HEK293 (cell line): ENCODE measurements around the gene CAMK1G.

Experiments used
- CTCF ChIA-PET: fragments of 350-600 bp; formaldehyde crosslinking; extraction: SDS; loops from one replicate; lab custom pipeline; 2021; ENCODE audit warnings: antibody characterized with exemption; lab: Yijun Ruan, JAX
- POLR2A ChIA-PET: fragments of 300-600 bp; formaldehyde crosslinking; extraction: SDS; loops from one replicate; lab custom pipeline; 2020; ENCODE audit warnings: antibody characterized with exemption, inconsistent platforms; lab: Yijun Ruan, JAX
- H3K27ac ChIP-seq: fragments of 200-500 bp; sonication (Bioruptor generic); 2 replicates; pipeline ENCODE4 v1.5.1; 2014; ENCODE audit warnings: low read depth, low read length, control low read depth, inconsistent platforms; ENCODE audit errors: extremely low read depth
- H3K36me3 ChIP-seq, 2 experiments: fragments of 200-500 bp in 1 of 2; sonication (Bioruptor generic) in 1 of 2; 1 replicate in 1 of 2; 2 replicates in 1 of 2; pipeline ENCODE4 v1.5.1; 2014 to 2017; ENCODE audit warnings: inconsistent platforms in 2 of 2, low read length in 2 of 2; ENCODE audit not compliant: control insufficient read depth in 2 of 2, insufficient read depth in 1 of 2
- H3K4me1 ChIP-seq: fragments of 200-500 bp; sonication (Bioruptor generic); 2 replicates; pipeline ENCODE4 v1.5.1; 2014; ENCODE audit warnings: mild to moderate bottlenecking, low read length, inconsistent platforms; ENCODE audit not compliant: control insufficient read depth, insufficient read depth
- H3K4me3 ChIP-seq: 2 replicates; pipeline ENCODE4 v1.5.1; 2011; ENCODE audit warnings: low read depth, mild to moderate bottlenecking, control low read depth, low read length, moderate library complexity
- H3K9me3 ChIP-seq: fragments of 200-500 bp; sonication (Bioruptor generic); 2 replicates; pipeline ENCODE4 v1.5.1; 2014; ENCODE audit warnings: low read depth, low read length, inconsistent platforms; ENCODE audit not compliant: control insufficient read depth, insufficient read depth
- REPIN1 ChIP-seq: fragments of 450-650 bp; formaldehyde crosslinking; IDR thresholded peaks from 2 replicates; pipeline ENCODE4 v1.5.1; 2017; ENCODE audit warnings: missing biosample characterization, missing genetic modification characterization, low read depth
- ZBTB6 ChIP-seq: fragments of 450-650 bp; formaldehyde crosslinking; IDR thresholded peaks from 2 replicates; pipeline ENCODE4 v1.5.1; 2017; ENCODE audit warnings: missing biosample characterization, missing genetic modification characterization
- ZBTB8A ChIP-seq: fragments of 450-650 bp; formaldehyde crosslinking; IDR thresholded peaks from 2 replicates; pipeline ENCODE4 v1.5.1; 2016; ENCODE audit warnings: missing biosample characterization, missing genetic modification characterization
- ZFHX2 ChIP-seq: fragments of 450-650 bp; formaldehyde crosslinking; conservative IDR thresholded peaks from 2 replicates; pipeline ENCODE4 v1.5.1; 2016; ENCODE audit warnings: missing biosample characterization, missing genetic modification characterization
- ZIC2 ChIP-seq: fragments of 450-650 bp; formaldehyde crosslinking; IDR thresholded peaks from 2 replicates; pipeline ENCODE4 v1.5.1; 2016; ENCODE audit warnings: missing biosample characterization, missing genetic modification characterization
- ZNF155 ChIP-seq: fragments of 450-650 bp; formaldehyde crosslinking; IDR thresholded peaks from 2 replicates; pipeline ENCODE4 v1.5.1; 2016; ENCODE audit warnings: missing biosample characterization, missing genetic modification characterization
- ZNF223 ChIP-seq: fragments of 450-650 bp; formaldehyde crosslinking; IDR thresholded peaks from 2 replicates; pipeline ENCODE4 v1.5.1; 2016; ENCODE audit warnings: missing biosample characterization, missing genetic modification characterization
- ZNF239 ChIP-seq: fragments of 450-650 bp; formaldehyde crosslinking; IDR thresholded peaks from 2 replicates; pipeline ENCODE4 v1.5.1; 2016; ENCODE audit warnings: missing biosample characterization, missing genetic modification characterization
- ZNF248 ChIP-seq: fragments of 450-650 bp; formaldehyde crosslinking; IDR thresholded peaks from 2 replicates; pipeline ENCODE4 v1.5.1; 2017; ENCODE audit warnings: missing biosample characterization, missing genetic modification characterization
- ZNF37A ChIP-seq: fragments of 450-650 bp; IDR thresholded peaks from 2 replicates; pipeline ENCODE4 v1.5.1; 2018; ENCODE audit warnings: missing biosample characterization, missing genetic modification characterization
- ZNF394 ChIP-seq: fragments of 450-650 bp; formaldehyde crosslinking; IDR thresholded peaks from 2 replicates; pipeline ENCODE4 v1.5.1; 2016; ENCODE audit warnings: missing biosample characterization, missing genetic modification characterization, mild to moderate bottlenecking, moderate library complexity, borderline replicate concordance
- ZNF426 ChIP-seq: fragments of 450-650 bp; formaldehyde crosslinking; IDR thresholded peaks from 2 replicates; pipeline ENCODE4 v1.5.1; 2017; ENCODE audit warnings: missing biosample characterization, missing genetic modification characterization, mild to moderate bottlenecking, inconsistent platforms, moderate library complexity
- ZNF610 ChIP-seq: fragments of 450-650 bp; formaldehyde crosslinking; IDR thresholded peaks from 2 replicates; pipeline ENCODE4 v1.5.1; 2016; ENCODE audit warnings: missing biosample characterization, missing genetic modification characterization, borderline replicate concordance
- ZNF629 ChIP-seq: fragments of 450-650 bp; formaldehyde crosslinking; IDR thresholded peaks from 2 replicates; pipeline ENCODE4 v1.5.1; 2017; ENCODE audit warnings: missing biosample characterization, missing genetic modification characterization
- ZNF660 ChIP-seq: fragments of 450-650 bp; IDR thresholded peaks from 2 replicates; pipeline ENCODE4 v1.5.1; 2018; ENCODE audit warnings: missing biosample characterization, mild to moderate bottlenecking, missing genetic modification characterization
- ZNF777 ChIP-seq: fragments of 450-650 bp; formaldehyde crosslinking; IDR thresholded peaks from 2 replicates; pipeline ENCODE4 v1.5.1; 2017; ENCODE audit warnings: missing biosample characterization, missing genetic modification characterization, borderline replicate concordance
- ZNF785 ChIP-seq: fragments of 450-650 bp; formaldehyde crosslinking; IDR thresholded peaks from 2 replicates; pipeline ENCODE4 v1.5.1; 2016; ENCODE audit warnings: missing biosample characterization, missing genetic modification characterization
- ZNF830 ChIP-seq: fragments of 450-650 bp; IDR thresholded peaks from 2 replicates; pipeline ENCODE4 v1.5.0; 2018; ENCODE audit warnings: missing biosample characterization, missing genetic modification characterization, low read depth, mild to moderate bottlenecking, moderate library complexity
- ZSCAN16 ChIP-seq: fragments of 450-650 bp; formaldehyde crosslinking; IDR thresholded peaks from 2 replicates; pipeline ENCODE4 v1.5.1; 2016; ENCODE audit warnings: missing biosample characterization, missing genetic modification characterization
- ZSCAN23 ChIP-seq: fragments of 450-650 bp; formaldehyde crosslinking; IDR thresholded peaks from 2 replicates; pipeline ENCODE4 v1.5.1; 2016; ENCODE audit warnings: missing biosample characterization, missing genetic modification characterization
- TF ChIP-seq, protein P1 (sequence below): fragments of 450-650 bp; formaldehyde crosslinking; IDR thresholded peaks from 2 replicates; pipeline ENCODE4 v1.5.1; 2017; ENCODE audit warnings: missing biosample characterization, missing genetic modification characterization

CAMK1G gene

GRCh38 chr1:209633335-209633997, 50.0 kb downstream of the CAMK1G start:
- no peaks in the 10 kb centered on the region for H3K36me3 ChIP-seq
- no peaks in the 10 kb centered on the region for H3K4me1 ChIP-seq
- ChIA-PET POLR2A (interaction anchor here (0.6 kb wide), 1 partner anchor 15 kb away, joined by 3 read pairs; no protein-coding TSS in a partner anchor), CTCF (interaction anchor here (0.6 kb wide), 1 partner anchor 201 kb away, joined by 3 read pairs; no protein-coding TSS in a partner anchor)
- TF ChIP-seq ZNF37A (tag by site-specific recombination) (no peak), ZNF426 (no peak), ZNF629 (tag by site-specific recombination) (no peak), ZFHX2 (tag by site-specific recombination) (no peak)
- TF ChIP-seq, all 188 proteins: peak for 0
- Histone ChIP-seq H3K9me3 (no peaks in the 10 kb centered on the region), H3K27ac (no peak overlapping the region), H3K4me3 (no peak overlapping the region)

GRCh38 chr1:209634005-209634737, 50.7 kb downstream of the CAMK1G start:
- Histone ChIP-seq H3K36me3 (no peaks in the 10 kb centered on the region), H3K4me1 (no peaks in the 10 kb centered on the region), H3K27ac (no peak overlapping the region), H3K9me3 (no peaks in the 10 kb centered on the region)
- ChIA-PET CTCF (interaction anchor here (0.6 to 0.7 kb wide), 4 partner anchors 8 to 200 kb away, joined by 3 to 4 read pairs (median 3); no protein-coding TSS in a partner anchor), POLR2A (interaction anchor here (0.6 kb wide), 1 partner anchor 15 kb away, joined by 3 read pairs; no protein-coding TSS in a partner anchor)
- TF ChIP-seq ZNF239 (tag by site-specific recombination) (no peak), ZSCAN16 (tag by site-specific recombination) (no peak), ZBTB6 (no peak), REPIN1 (tag by site-specific recombination) (no peak), ZNF785 (tag by site-specific recombination) (no peak), ZNF155 (no peak), ZSCAN23 (tag by site-specific recombination) (no peak), ZNF394 (tag by site-specific recombination) (no peak), ZNF777 (tag by site-specific recombination) (no peak), ZBTB8A (tag by site-specific recombination) (no peak), ZNF223 (tag by site-specific recombination) (no peak), ZNF248 (tag by site-specific recombination) (no peak), ZNF660 (tag by site-specific recombination) (no peak), ZIC2 (no peak), ZNF830 (tag by site-specific recombination) (no peak), ZNF610 (tag by site-specific recombination) (no peak)
- TF ChIP-seq, protein P1, sequence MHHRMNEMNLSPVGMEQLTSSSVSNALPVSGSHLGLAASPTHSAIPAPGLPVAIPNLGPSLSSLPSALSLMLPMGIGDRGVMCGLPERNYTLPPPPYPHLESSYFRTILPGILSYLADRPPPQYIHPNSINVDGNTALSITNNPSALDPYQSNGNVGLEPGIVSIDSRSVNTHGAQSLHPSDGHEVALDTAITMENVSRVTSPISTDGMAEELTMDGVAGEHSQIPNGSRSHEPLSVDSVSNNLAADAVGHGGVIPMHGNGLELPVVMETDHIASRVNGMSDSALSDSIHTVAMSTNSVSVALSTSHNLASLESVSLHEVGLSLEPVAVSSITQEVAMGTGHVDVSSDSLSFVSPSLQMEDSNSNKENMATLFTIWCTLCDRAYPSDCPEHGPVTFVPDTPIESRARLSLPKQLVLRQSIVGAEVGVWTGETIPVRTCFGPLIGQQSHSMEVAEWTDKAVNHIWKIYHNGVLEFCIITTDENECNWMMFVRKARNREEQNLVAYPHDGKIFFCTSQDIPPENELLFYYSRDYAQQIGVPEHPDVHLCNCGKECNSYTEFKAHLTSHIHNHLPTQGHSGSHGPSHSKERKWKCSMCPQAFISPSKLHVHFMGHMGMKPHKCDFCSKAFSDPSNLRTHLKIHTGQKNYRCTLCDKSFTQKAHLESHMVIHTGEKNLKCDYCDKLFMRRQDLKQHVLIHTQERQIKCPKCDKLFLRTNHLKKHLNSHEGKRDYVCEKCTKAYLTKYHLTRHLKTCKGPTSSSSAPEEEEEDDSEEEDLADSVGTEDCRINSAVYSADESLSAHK (tag by site-specific recombination): no peak
- TF ChIP-seq, all 188 proteins: peak for 0
- no peak overlapping the region for H3K4me3 ChIP-seq
